ENCODE results near the gene MYOC.
"Not testable (repeated sequence)": the region's sequence is repeated elsewhere in the genome, so short reads cannot be mapped to it uniquely, and the experiment has no call there.

The MYOC gene

GRCh38 chr1:171610385-171610784, 42.1 kb downstream of the MYOC start:
- DNase-seq (ENCODE audit: low read depth in 4 of 4, low spot score in 1 of 4) = no peak

GRCh38 chr1:171606402-171606941, 46.0 kb downstream of the MYOC start:
- no peak for DNase-seq (ENCODE audit: low read depth in 4 of 4, low spot score in 1 of 4)

- not testable (repeated sequence) for DNase-seq (ENCODE audit: low read depth in 4 of 4, low spot score in 1 of 4)
Observed at GRCh38 chr1:171603042-171603441, 49.4 kb downstream of the MYOC start.

GRCh38 chr1:171600862-171601261, 51.6 kb downstream of the MYOC start:
- DNase-seq (ENCODE audit: low read depth in 4 of 4, low spot score in 1 of 4) = no peak

- DNase-seq (ENCODE audit: low read depth in 4 of 4, low spot score in 1 of 4) = not testable (repeated sequence)
Observed at GRCh38 chr1:171600310-171600709, 52.2 kb downstream of the MYOC start.

- no peak for DNase-seq (ENCODE audit: low read depth in 4 of 4, low spot score in 1 of 4)
Observed at GRCh38 chr1:171597203-171597602, 55.3 kb downstream of the MYOC start.

GRCh38 chr1:171596705-171597104, 55.8 kb downstream of the MYOC start:
- DNase-seq (ENCODE audit: low read depth in 4 of 4, low spot score in 1 of 4) = no peak

GRCh38 chr1:171596119-171596518, 56.4 kb downstream of the MYOC start:
- DNase-seq (ENCODE audit: low read depth in 4 of 4, low spot score in 1 of 4) = no peak

- no peak for DNase-seq (ENCODE audit: low read depth in 4 of 4, low spot score in 1 of 4)
Observed at GRCh38 chr1:171595324-171595723, 57.2 kb downstream of the MYOC start.

GRCh38 chr1:171590022-171590421, 62.5 kb downstream of the MYOC start:
- DNase-seq (ENCODE audit: low read depth in 4 of 4, low spot score in 1 of 4) = no peak

GRCh38 chr1:171588230-171588629, 64.3 kb downstream of the MYOC start:
- DNase-seq (ENCODE audit: low read depth in 4 of 4, low spot score in 1 of 4) = no peak

GRCh38 chr1:171585715-171586114, 66.8 kb downstream of the MYOC start:
- DNase-seq (ENCODE audit: low read depth in 4 of 4, low spot score in 1 of 4) = no peak
